ENCODE results near the gene FBXO48.

The FBXO48 gene

DNA sequence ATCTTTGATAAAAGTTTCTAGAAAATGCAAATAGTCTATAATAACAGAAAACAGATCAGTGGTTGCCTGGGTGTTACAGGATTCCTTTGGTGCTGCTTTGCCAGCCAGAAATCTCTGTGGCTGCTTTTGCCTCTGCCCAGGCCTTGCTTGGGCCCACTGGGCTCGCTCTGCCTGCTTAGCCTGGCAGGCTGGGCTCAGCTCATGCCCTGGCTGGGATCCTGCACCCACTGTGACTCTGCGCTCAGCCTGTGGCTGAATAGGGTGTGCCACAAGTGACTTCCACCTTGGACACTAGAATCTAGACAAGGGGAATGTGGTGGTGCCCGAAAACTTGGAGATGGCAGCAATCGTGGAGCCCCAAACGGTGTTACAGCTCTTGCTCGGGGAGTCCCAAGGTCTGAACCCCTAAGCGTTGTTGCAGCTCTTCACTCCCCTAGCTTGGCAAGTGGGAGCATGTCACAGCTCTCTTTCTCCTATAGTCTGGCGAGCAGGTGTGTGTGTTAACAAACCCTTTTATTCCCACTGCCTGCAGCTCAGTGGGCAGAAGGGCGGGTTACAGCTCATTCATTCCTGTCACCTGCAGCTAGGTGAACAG, 50.9 kb downstream of the FBXO48 start:
- Histone ChIP-seq H3K27ac (ENCODE audit: low read depth, low read length, poor library complexity, severe bottlenecking) (no peak overlapping the region), H3K9me3 (ENCODE audit: low read length) (0 out of 2 replicates have a peak, but pooled peaks cover 3% of the 10 kb centered on the region), H3K4me2 (ENCODE audit: low read length) (no peak overlapping the region), H3K9me2 (ENCODE audit: low read depth, low read length) (no peaks in the 10 kb centered on the region), H2AFZ (ENCODE audit: low read length) (no peak overlapping the region), H3K9ac (ENCODE audit: low read length) (no peak overlapping the region), H3K4me1 (ENCODE audit: insufficient read depth, low read length, severe bottlenecking) (peaks cover 38% of the 10 kb centered on the region), H3K27me3 (ENCODE audit: insufficient read depth, low read length) (no peaks in the 10 kb centered on the region), H3K36me3 (ENCODE audit: insufficient read depth, low read length) (no peaks in the 10 kb centered on the region), H4K20me1 (ENCODE audit: insufficient read depth, low read length) (no peaks in the 10 kb centered on the region), H3F3A (ENCODE audit: insufficient read depth, low read length) (no peaks in the 10 kb centered on the region), H3K4me3 (ENCODE audit: low read depth, low read length, poor library complexity, severe bottlenecking) (no peak overlapping the region), H3K79me2 (ENCODE audit: insufficient read depth, low read length) (no peaks in the 10 kb centered on the region)
- TF ChIP-seq EZH2 (IDR thresholded peaks at IDR 0.05; ENCODE audit: borderline replicate concordance, low read length): no peak
- TF ChIP-seq, protein P1, sequence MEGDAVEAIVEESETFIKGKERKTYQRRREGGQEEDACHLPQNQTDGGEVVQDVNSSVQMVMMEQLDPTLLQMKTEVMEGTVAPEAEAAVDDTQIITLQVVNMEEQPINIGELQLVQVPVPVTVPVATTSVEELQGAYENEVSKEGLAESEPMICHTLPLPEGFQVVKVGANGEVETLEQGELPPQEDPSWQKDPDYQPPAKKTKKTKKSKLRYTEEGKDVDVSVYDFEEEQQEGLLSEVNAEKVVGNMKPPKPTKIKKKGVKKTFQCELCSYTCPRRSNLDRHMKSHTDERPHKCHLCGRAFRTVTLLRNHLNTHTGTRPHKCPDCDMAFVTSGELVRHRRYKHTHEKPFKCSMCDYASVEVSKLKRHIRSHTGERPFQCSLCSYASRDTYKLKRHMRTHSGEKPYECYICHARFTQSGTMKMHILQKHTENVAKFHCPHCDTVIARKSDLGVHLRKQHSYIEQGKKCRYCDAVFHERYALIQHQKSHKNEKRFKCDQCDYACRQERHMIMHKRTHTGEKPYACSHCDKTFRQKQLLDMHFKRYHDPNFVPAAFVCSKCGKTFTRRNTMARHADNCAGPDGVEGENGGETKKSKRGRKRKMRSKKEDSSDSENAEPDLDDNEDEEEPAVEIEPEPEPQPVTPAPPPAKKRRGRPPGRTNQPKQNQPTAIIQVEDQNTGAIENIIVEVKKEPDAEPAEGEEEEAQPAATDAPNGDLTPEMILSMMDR (IDR thresholded peaks at IDR 0.05; ENCODE audit: low read length): no peak

DNA sequence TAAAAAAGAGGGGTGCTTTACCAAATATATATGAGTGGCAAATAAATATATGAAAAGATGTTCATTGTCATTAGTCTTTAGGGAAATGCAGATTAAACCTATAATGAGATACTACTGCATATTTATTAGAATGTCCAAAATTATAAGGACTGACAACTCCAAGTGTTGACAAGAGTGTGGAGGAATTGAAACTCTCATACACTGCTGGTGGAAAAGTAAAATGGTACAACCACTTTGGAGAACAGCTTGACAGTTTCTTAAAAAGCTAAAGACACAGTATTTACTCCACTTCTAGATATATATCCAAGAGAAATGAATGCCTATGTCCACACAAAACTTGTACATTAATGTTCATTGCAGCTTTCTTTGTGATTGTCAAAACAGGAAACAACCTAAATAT, 51.6 kb downstream of the FBXO48 start:
- Histone ChIP-seq H3K4me3 (ENCODE audit: low read depth, low read length, poor library complexity, severe bottlenecking) (no peak overlapping the region), H3K4me2 (ENCODE audit: low read length) (no peak overlapping the region), H3K4me1 (ENCODE audit: insufficient read depth, low read length, severe bottlenecking) (peaks cover 38% of the 10 kb centered on the region), H2AFZ (ENCODE audit: low read length) (no peak overlapping the region), H3K9me2 (ENCODE audit: low read depth, low read length) (no peaks in the 10 kb centered on the region), H3K79me2 (ENCODE audit: insufficient read depth, low read length) (no peaks in the 10 kb centered on the region), H3F3A (ENCODE audit: insufficient read depth, low read length) (no peaks in the 10 kb centered on the region), H3K27ac (ENCODE audit: low read depth, low read length, poor library complexity, severe bottlenecking) (no peak overlapping the region), H3K36me3 (ENCODE audit: insufficient read depth, low read length) (no peaks in the 10 kb centered on the region), H3K27me3 (ENCODE audit: insufficient read depth, low read length) (no peaks in the 10 kb centered on the region), H3K9ac (ENCODE audit: low read length) (no peak overlapping the region), H4K20me1 (ENCODE audit: insufficient read depth, low read length) (no peaks in the 10 kb centered on the region), H3K9me3 (ENCODE audit: low read length) (0 out of 2 replicates have a peak, but pooled peaks cover 3% of the 10 kb centered on the region)
- no peak for TF ChIP-seq EZH2 (IDR thresholded peaks at IDR 0.05; ENCODE audit: borderline replicate concordance, low read length)
- TF ChIP-seq, protein P1 (IDR thresholded peaks at IDR 0.05; ENCODE audit: low read length): no peak

DNA sequence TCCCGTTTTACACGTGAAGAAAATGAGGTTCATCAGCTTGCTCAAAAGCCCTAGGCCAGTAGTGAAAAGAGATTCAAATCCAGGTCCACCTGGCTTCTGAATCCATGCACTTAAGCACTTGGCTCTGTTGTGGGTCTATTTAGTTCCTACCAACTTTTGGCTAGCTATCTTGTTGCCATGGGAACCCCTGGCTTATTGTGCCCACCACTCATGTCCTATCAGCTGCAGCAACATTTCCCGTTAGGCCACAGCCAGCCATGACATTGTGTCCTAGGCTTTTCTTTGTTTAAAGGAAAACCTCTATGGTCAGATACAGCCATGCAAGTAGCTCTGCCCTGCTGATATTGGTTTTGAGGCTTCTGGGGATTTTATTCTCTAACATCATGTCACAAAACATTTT, 52.2 kb downstream of the FBXO48 start:
- no peaks in the 10 kb centered on the region for H3K36me3 ChIP-seq (ENCODE audit: insufficient read depth, low read length)

More for the DNA sequence above, 52.2 kb downstream of the FBXO48 start:
- 0 out of 2 replicates have a peak, but pooled peaks cover 3% of the 10 kb centered on the region for H3K9me3 ChIP-seq (ENCODE audit: low read length)
- H4K20me1 ChIP-seq (ENCODE audit: insufficient read depth, low read length): no peaks in the 10 kb centered on the region
- TF ChIP-seq, protein P1 (IDR thresholded peaks at IDR 0.05; ENCODE audit: low read length): no peak
- no peak overlapping the region for H3K27ac ChIP-seq (ENCODE audit: low read depth, low read length, poor library complexity, severe bottlenecking)
- no peak overlapping the region for H3K4me2 ChIP-seq (ENCODE audit: low read length)
- H3F3A ChIP-seq (ENCODE audit: insufficient read depth, low read length): no peaks in the 10 kb centered on the region
- H3K4me1 ChIP-seq (ENCODE audit: insufficient read depth, low read length, severe bottlenecking): peaks cover 38% of the 10 kb centered on the region
- no peak overlapping the region for H2AFZ ChIP-seq (ENCODE audit: low read length)
- no peaks in the 10 kb centered on the region for H3K27me3 ChIP-seq (ENCODE audit: insufficient read depth, low read length)
- no peaks in the 10 kb centered on the region for H3K9me2 ChIP-seq (ENCODE audit: low read depth, low read length)
- no peak overlapping the region for H3K4me3 ChIP-seq (ENCODE audit: low read depth, low read length, poor library complexity, severe bottlenecking)
- H3K79me2 ChIP-seq (ENCODE audit: insufficient read depth, low read length): no peaks in the 10 kb centered on the region
- H3K9ac ChIP-seq (ENCODE audit: low read length): no peak overlapping the region
